RWPE1 (cell line): ENCODE results near the gene STRADA.

Experiments used
- CTCF ChIA-PET: fragments of 350-600 bp; sonication (Branson Sonifier 250); formaldehyde crosslinking; extraction: SDS; loops from one replicate; lab custom pipeline; 2021; lab: Yijun Ruan, JAX
- POLR2A ChIA-PET: fragments of 400-600 bp; formaldehyde crosslinking; extraction: SDS; loops from one replicate; lab custom pipeline; 2020; ENCODE audit warnings: antibody characterized with exemption; ENCODE audit not compliant: low non-redundant PET; lab: Yijun Ruan, JAX
- DNase-seq: peaks from one replicate; pipeline ENCODE4 v3.0.0; 2012; ENCODE audit warnings: low spot score
- H3K27ac ChIP-seq: fragments of 450-650 bp; 2 replicates; pipeline ENCODE4 v1.5.1; 2017
- CTCF ChIP-seq: fragments of 450-650 bp; conservative IDR thresholded peaks from 2 replicates; pipeline ENCODE4 v1.5.1; 2017; ENCODE audit warnings: low read depth, mild to moderate bottlenecking

STRADA gene

GRCh38 chr17:63701456-63701820 is 40.2 kb downstream of the STRADA start:
- POLR2A ChIA-PET, result no interaction called here
- no peak for TF ChIP-seq CTCF
- peak overlapping the region; percentile 46; the same call in 1 of the 2 replicates for H3K27ac ChIP-seq
- CTCF ChIA-PET, result no interaction called here
- DNase-seq, result no peak

GRCh38 chr17:63700528-63701455 is 40.8 kb downstream of the STRADA start:
- ChIA-PET CTCF (no interaction called here), POLR2A (no interaction called here)
- peak overlapping the region; percentile 62 for H3K27ac ChIP-seq
- no peak for DNase-seq
- TF ChIP-seq CTCF, result no peak; the same call in 1 of the 2 replicates

GRCh38 chr17:63699638-63700527 is 41.7 kb downstream of the STRADA start, which contains the start of gene LIMD2:
Gene LIMD2, minus strand, starts transcription at chr17:63700125. Its CDS starts 827 bp downstream, at chr17:63699298.
- H3K27ac ChIP-seq, result peak within 1 kb of the TSS; percentile 62
- ChIA-PET CTCF (no interaction called here), POLR2A (no interaction called here)
- TF ChIP-seq CTCF, result no peak
- DNase-seq, result peak; percentile 30

- CTCF ChIA-PET, result interaction anchor here (1.0 kb wide), 1 partner anchor 263 kb away, joined by 3 read pairs; no protein-coding TSS in a partner anchor
- no peak for TF ChIP-seq CTCF
- H3K27ac ChIP-seq, result peak overlapping the region; percentile 62
- no peak for DNase-seq
- POLR2A ChIA-PET, result no interaction called here
These were observed 42.5 kb downstream of the STRADA start for GRCh38 chr17:63698886-63699637.

- ChIA-PET POLR2A (no interaction called here), CTCF (interaction anchor here (0.6 to 1.0 kb wide), 3 partner anchors 15 to 755 kb away, joined by 3 read pairs; no protein-coding TSS in a partner anchor)
- no peak for TF ChIP-seq CTCF
- DNase-seq, result no peak
- peak overlapping the region; percentile 62; the same call in 1 of the 2 replicates for H3K27ac ChIP-seq
These were observed 43.2 kb downstream of the STRADA start for GRCh38 chr17:63698381-63698885.
